HEK293 (cell line): ENCODE data around the gene ELOVL6.

Source experiments
- CTCF ChIA-PET: fragments of 350-600 bp; formaldehyde crosslinking; extraction: SDS; loops from one replicate; lab custom pipeline; 2021; ENCODE audit warnings: antibody characterized with exemption; lab: Yijun Ruan, JAX
- POLR2A ChIA-PET: fragments of 300-600 bp; formaldehyde crosslinking; extraction: SDS; loops from one replicate; lab custom pipeline; 2020; ENCODE audit warnings: antibody characterized with exemption, inconsistent platforms; lab: Yijun Ruan, JAX
- H3K27ac ChIP-seq: fragments of 200-500 bp; sonication (Bioruptor generic); 2 replicates; pipeline ENCODE4 v1.5.1; 2014; ENCODE audit warnings: low read depth, low read length, control low read depth, inconsistent platforms; ENCODE audit errors: extremely low read depth
- H3K36me3 ChIP-seq, 2 experiments: fragments of 200-500 bp in 1 of 2; sonication (Bioruptor generic) in 1 of 2; 1 replicate in 1 of 2; 2 replicates in 1 of 2; pipeline ENCODE4 v1.5.1; 2014 to 2017; ENCODE audit warnings: inconsistent platforms in 2 of 2, low read length in 2 of 2; ENCODE audit not compliant: control insufficient read depth in 2 of 2, insufficient read depth in 1 of 2
- H3K4me1 ChIP-seq: fragments of 200-500 bp; sonication (Bioruptor generic); 2 replicates; pipeline ENCODE4 v1.5.1; 2014; ENCODE audit warnings: mild to moderate bottlenecking, low read length, inconsistent platforms; ENCODE audit not compliant: control insufficient read depth, insufficient read depth
- H3K4me3 ChIP-seq: 2 replicates; pipeline ENCODE4 v1.5.1; 2011; ENCODE audit warnings: low read depth, mild to moderate bottlenecking, control low read depth, low read length, moderate library complexity
- H3K9me3 ChIP-seq: fragments of 200-500 bp; sonication (Bioruptor generic); 2 replicates; pipeline ENCODE4 v1.5.1; 2014; ENCODE audit warnings: low read depth, low read length, inconsistent platforms; ENCODE audit not compliant: control insufficient read depth, insufficient read depth
- BCL6B ChIP-seq: fragments of 450-650 bp; formaldehyde crosslinking; IDR thresholded peaks from 2 replicates; pipeline ENCODE4 v1.5.1; 2017; ENCODE audit warnings: missing biosample characterization, missing genetic modification characterization
- FEZF1 ChIP-seq: fragments of 450-650 bp; formaldehyde crosslinking; IDR thresholded peaks from 2 replicates; pipeline ENCODE4 v1.5.1; 2016; ENCODE audit warnings: missing biosample characterization, missing genetic modification characterization
- HOXA7 ChIP-seq: sonication (generic); formaldehyde crosslinking; IDR thresholded peaks from 2 replicates; pipeline ENCODE4 v1.8.1; 2022; ENCODE audit warnings: missing genetic modification reagents, borderline replicate concordance
- KLF7 ChIP-seq: fragments of 450-650 bp; formaldehyde crosslinking; IDR thresholded peaks from 2 replicates; pipeline ENCODE4 v1.5.1; 2016; ENCODE audit warnings: missing biosample characterization, missing genetic modification characterization, borderline replicate concordance
- MEIS1 ChIP-seq: sonication (generic); formaldehyde crosslinking; IDR thresholded peaks from 2 replicates; pipeline ENCODE4 v1.8.1; 2022; ENCODE audit warnings: missing genetic modification reagents, mild to moderate bottlenecking, borderline replicate concordance
- MYNN ChIP-seq: fragments of 450-650 bp; formaldehyde crosslinking; IDR thresholded peaks from 2 replicates; pipeline ENCODE4 v1.5.1; 2016; ENCODE audit warnings: missing biosample characterization, missing genetic modification characterization, borderline replicate concordance
- OVOL3 ChIP-seq: fragments of 450-650 bp; formaldehyde crosslinking; IDR thresholded peaks from 2 replicates; pipeline ENCODE4 v1.5.1; 2016; ENCODE audit warnings: missing biosample characterization, missing genetic modification characterization
- PATZ1 ChIP-seq: fragments of 450-650 bp; formaldehyde crosslinking; IDR thresholded peaks from 2 replicates; pipeline ENCODE4 v1.5.1; 2016; ENCODE audit warnings: missing biosample characterization, missing genetic modification characterization
- PRDM1 ChIP-seq: fragments of 450-650 bp; formaldehyde crosslinking; IDR thresholded peaks from 2 replicates; pipeline ENCODE4; 2016; ENCODE audit warnings: missing biosample characterization, missing genetic modification characterization
- SP2 ChIP-seq: fragments of 450-650 bp; formaldehyde crosslinking; IDR thresholded peaks from 2 replicates; pipeline ENCODE4 v1.5.1; 2016; ENCODE audit warnings: missing biosample characterization, missing genetic modification characterization
- SP7 ChIP-seq: fragments of 450-650 bp; formaldehyde crosslinking; IDR thresholded peaks from 2 replicates; pipeline ENCODE4 v1.5.1; 2016; ENCODE audit warnings: missing biosample characterization, missing genetic modification characterization
- ZBTB20 ChIP-seq: fragments of 450-650 bp; formaldehyde crosslinking; IDR thresholded peaks from 2 replicates; pipeline ENCODE4 v1.5.1; 2016; ENCODE audit warnings: missing biosample characterization, missing genetic modification characterization
- ZBTB7A ChIP-seq: fragments of 450-650 bp; formaldehyde crosslinking; IDR thresholded peaks from 2 replicates; pipeline ENCODE4 v1.5.1; 2016; ENCODE audit warnings: low read depth, missing biosample characterization, missing genetic modification characterization
- ZNF23 ChIP-seq: fragments of 450-650 bp; formaldehyde crosslinking; IDR thresholded peaks from 2 replicates; pipeline ENCODE4 v1.5.1; 2016; ENCODE audit warnings: missing biosample characterization, missing genetic modification characterization, borderline replicate concordance
- ZNF266 ChIP-seq: fragments of 450-650 bp; formaldehyde crosslinking; IDR thresholded peaks from 2 replicates; pipeline ENCODE4 v1.5.1; 2016; ENCODE audit warnings: missing biosample characterization, missing genetic modification characterization, low read depth
- ZNF280D ChIP-seq: fragments of 450-650 bp; formaldehyde crosslinking; IDR thresholded peaks from 2 replicates; pipeline ENCODE4 v1.5.1; 2016; ENCODE audit warnings: missing biosample characterization, missing genetic modification characterization
- ZNF302 ChIP-seq: fragments of 450-650 bp; formaldehyde crosslinking; IDR thresholded peaks from 2 replicates; pipeline ENCODE4 v1.5.1; 2016; ENCODE audit warnings: missing biosample characterization, missing genetic modification characterization, low read depth
- ZNF324 ChIP-seq: fragments of 450-650 bp; formaldehyde crosslinking; IDR thresholded peaks from 2 replicates; pipeline ENCODE4 v1.5.1; 2016; ENCODE audit warnings: missing biosample characterization, missing genetic modification characterization
- ZNF391 ChIP-seq: fragments of 450-650 bp; formaldehyde crosslinking; IDR thresholded peaks from 2 replicates; pipeline ENCODE4 v1.5.1; 2016; ENCODE audit warnings: low read depth, missing biosample characterization, missing genetic modification characterization, borderline replicate concordance
- ZNF394 ChIP-seq: fragments of 450-650 bp; formaldehyde crosslinking; IDR thresholded peaks from 2 replicates; pipeline ENCODE4 v1.5.1; 2016; ENCODE audit warnings: missing biosample characterization, missing genetic modification characterization, mild to moderate bottlenecking, moderate library complexity, borderline replicate concordance
- ZNF426 ChIP-seq: fragments of 450-650 bp; formaldehyde crosslinking; IDR thresholded peaks from 2 replicates; pipeline ENCODE4 v1.5.1; 2017; ENCODE audit warnings: missing biosample characterization, missing genetic modification characterization, mild to moderate bottlenecking, inconsistent platforms, moderate library complexity
- ZNF513 ChIP-seq: fragments of 450-650 bp; IDR thresholded peaks from 2 replicates; pipeline ENCODE4 v1.5.1; 2018; ENCODE audit warnings: missing biosample characterization, missing genetic modification characterization
- ZNF623 ChIP-seq: fragments of 450-650 bp; formaldehyde crosslinking; IDR thresholded peaks from 2 replicates; pipeline ENCODE4 v1.5.1; 2016; ENCODE audit warnings: missing biosample characterization, missing genetic modification characterization
- ZNF629 ChIP-seq: fragments of 450-650 bp; formaldehyde crosslinking; IDR thresholded peaks from 2 replicates; pipeline ENCODE4 v1.5.1; 2017; ENCODE audit warnings: missing biosample characterization, missing genetic modification characterization
- TF ChIP-seq, protein P1 (sequence below): fragments of 450-650 bp; formaldehyde crosslinking; IDR thresholded peaks from 2 replicates; pipeline ENCODE4 v1.5.1; 2016; ENCODE audit warnings: missing biosample characterization, missing genetic modification characterization
- TF ChIP-seq, protein P2 (sequence below): fragments of 450-650 bp; formaldehyde crosslinking; IDR thresholded peaks from 2 replicates; pipeline ENCODE4 v1.5.1; 2016; ENCODE audit warnings: missing biosample characterization, missing genetic modification characterization

Gene ELOVL6

DNA sequence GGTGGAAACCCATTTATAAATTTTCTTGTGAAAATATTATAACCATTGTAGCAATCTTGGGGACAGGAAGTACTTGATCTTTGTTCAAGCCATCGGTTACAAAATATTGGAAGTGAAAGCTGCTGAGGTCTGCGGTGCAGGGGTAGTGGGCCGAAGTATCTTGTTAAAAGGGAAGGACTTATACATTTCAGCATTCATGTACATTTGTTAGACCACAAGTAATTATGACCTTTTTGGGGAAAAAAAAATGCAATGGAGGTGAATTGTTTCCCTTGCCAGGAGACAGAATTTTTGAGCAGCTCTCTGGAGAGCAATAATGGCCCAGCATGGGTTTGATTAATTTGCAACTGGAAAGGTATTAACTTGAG, 164.4 kb downstream of the ELOVL6 start:
- POLR2A ChIA-PET: no interaction called here
- no peaks in the 10 kb centered on the region for H3K4me1 ChIP-seq

DNA sequence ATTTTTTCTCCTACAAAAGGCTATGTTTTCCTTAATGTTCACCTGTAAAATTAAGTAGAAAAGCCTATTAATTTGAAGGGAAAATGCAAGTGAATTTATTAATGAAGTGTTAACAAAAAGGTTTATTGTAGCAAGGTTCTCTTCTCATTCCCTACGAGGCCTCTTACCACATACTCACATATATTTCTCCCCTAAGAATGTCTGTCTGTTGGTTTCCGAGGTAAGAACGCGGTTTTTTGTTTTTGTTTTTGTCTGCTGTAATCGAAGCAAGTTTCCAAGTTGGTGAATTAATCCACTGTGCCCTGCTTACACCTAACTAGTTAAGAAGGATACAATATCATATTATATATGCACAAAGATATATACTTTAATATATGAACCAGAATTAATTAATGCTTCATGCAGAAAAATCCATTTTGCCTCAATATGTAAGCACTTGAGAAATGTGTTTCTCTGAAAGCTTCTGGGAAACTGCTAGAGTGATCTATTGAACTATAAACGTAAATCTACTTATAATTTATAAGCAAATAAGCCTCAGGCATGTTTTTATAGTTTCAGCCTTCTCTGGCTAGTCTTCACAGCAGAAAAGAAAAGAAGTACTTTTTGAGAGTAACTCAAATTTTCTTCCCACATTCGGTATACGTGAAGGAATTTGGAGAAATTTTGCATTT, 164.9 kb downstream of the ELOVL6 start:
- Histone ChIP-seq H3K4me3 (no peak overlapping the region), H3K4me1 (no peaks in the 10 kb centered on the region), H3K27ac (no peak overlapping the region), H3K36me3 (no peaks in the 10 kb centered on the region), H3K9me3 (no peaks in the 10 kb centered on the region)
- CTCF ChIA-PET: no interaction called here
- POLR2A ChIA-PET: no interaction called here
- TF ChIP-seq MYNN (tag by site-specific recombination): no peak
- TF ChIP-seq, protein P1, sequence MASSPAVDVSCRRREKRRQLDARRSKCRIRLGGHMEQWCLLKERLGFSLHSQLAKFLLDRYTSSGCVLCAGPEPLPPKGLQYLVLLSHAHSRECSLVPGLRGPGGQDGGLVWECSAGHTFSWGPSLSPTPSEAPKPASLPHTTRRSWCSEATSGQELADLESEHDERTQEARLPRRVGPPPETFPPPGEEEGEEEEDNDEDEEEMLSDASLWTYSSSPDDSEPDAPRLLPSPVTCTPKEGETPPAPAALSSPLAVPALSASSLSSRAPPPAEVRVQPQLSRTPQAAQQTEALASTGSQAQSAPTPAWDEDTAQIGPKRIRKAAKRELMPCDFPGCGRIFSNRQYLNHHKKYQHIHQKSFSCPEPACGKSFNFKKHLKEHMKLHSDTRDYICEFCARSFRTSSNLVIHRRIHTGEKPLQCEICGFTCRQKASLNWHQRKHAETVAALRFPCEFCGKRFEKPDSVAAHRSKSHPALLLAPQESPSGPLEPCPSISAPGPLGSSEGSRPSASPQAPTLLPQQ: no peak
- no peak for TF ChIP-seq ZNF23
- no peak for TF ChIP-seq ZNF280D (tag by site-specific recombination)
- no peak for TF ChIP-seq ZNF266 (tag by site-specific recombination)
- no peak for TF ChIP-seq SP7 (tag by site-specific recombination)
- no peak for TF ChIP-seq ZNF391 (tag by site-specific recombination)
- TF ChIP-seq PRDM1 (tag by site-specific recombination): no peak
- no peak for TF ChIP-seq OVOL3 (tag by site-specific recombination)
- TF ChIP-seq ZNF513: no peak
- no peak for TF ChIP-seq MEIS1

More for the DNA sequence above, 164.4 kb downstream of the ELOVL6 start:
- CTCF ChIA-PET: interaction anchor here (0.6 kb wide), 1 partner anchor 29 kb away, joined by 4 read pairs; no protein-coding TSS in a partner anchor
- TF ChIP-seq FEZF1: no peak
- no peak for TF ChIP-seq ZNF629 (tag by site-specific recombination)
- TF ChIP-seq, protein P2, sequence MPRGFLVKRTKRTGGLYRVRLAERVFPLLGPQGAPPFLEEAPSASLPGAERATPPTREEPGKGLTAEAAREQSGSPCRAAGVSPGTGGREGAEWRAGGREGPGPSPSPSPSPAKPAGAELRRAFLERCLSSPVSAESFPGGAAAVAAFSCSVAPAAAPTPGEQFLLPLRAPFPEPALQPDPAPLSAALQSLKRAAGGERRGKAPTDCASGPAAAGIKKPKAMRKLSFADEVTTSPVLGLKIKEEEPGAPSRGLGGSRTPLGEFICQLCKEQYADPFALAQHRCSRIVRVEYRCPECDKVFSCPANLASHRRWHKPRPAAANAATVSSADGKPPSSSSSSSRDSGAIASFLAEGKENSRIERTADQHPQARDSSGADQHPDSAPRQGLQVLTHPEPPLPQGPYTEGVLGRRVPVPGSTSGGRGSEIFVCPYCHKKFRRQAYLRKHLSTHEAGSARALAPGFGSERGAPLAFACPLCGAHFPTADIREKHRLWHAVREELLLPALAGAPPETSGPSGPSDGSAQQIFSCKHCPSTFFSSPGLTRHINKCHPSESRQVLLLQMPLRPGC (tag by site-specific recombination): no peak
- TF ChIP-seq KLF7: no peak
- TF ChIP-seq ZBTB20 (tag by site-specific recombination): no peak
- no peak for TF ChIP-seq ZNF302 (tag by site-specific recombination)
- no peak for TF ChIP-seq ZNF426 (tag by site-specific recombination)
- TF ChIP-seq SP2 (tag by site-specific recombination): no peak
- TF ChIP-seq ZNF623 (tag by site-specific recombination): no peak
- TF ChIP-seq HOXA7 (CRISPR knock-in tag): no peak
- TF ChIP-seq BCL6B: no peak
- TF ChIP-seq MYNN (tag by site-specific recombination): no peak
- TF ChIP-seq ZBTB7A (tag by site-specific recombination): no peak
- TF ChIP-seq PATZ1 (tag by site-specific recombination): no peak
- TF ChIP-seq ZNF394 (tag by site-specific recombination): no peak
- no peak for TF ChIP-seq ZNF324 (tag by site-specific recombination)
- Histone ChIP-seq H3K36me3 (no peaks in the 10 kb centered on the region), H3K9me3 (no peaks in the 10 kb centered on the region), H3K27ac (no peak overlapping the region), H3K4me3 (no peak overlapping the region)
